Measurements from ENCODE around the gene FDXACB1.
"Not testable (repeated sequence)": the region's sequence is repeated elsewhere in the genome, so short reads cannot be mapped to it uniquely, and the experiment has no call there.

Gene FDXACB1

GRCh38 chr11:111909378-111909777 lies 30.4 kb upstream of the FDXACB1 start:
- DNase-seq = no peak

GRCh38 chr11:111908639-111909305 lies 29.8 kb upstream of the FDXACB1 start:
- no peak for DNase-seq

- DNase-seq = no peak
These were observed 27.7 kb upstream of the FDXACB1 start for GRCh38 chr11:111906680-111907079.

- DNase-seq = no peak
These were observed 26.4 kb upstream of the FDXACB1 start for GRCh38 chr11:111905411-111905810.

- DNase-seq = no peak
These were observed 7.9 kb upstream of the FDXACB1 start for GRCh38 chr11:111886844-111887243.

- no peak for DNase-seq
These were observed 7.1 kb upstream of the FDXACB1 start for GRCh38 chr11:111886032-111886431.

GRCh38 chr11:111885053-111885452 lies 6.1 kb upstream of the FDXACB1 start:
- not testable (repeated sequence) for DNase-seq

GRCh38 chr11:111882202-111882601 lies 3.2 kb upstream of the FDXACB1 start:
- DNase-seq = no peak

- DNase-seq = no peak
These were observed 634 bp upstream of the FDXACB1 start for GRCh38 chr11:111879637-111879960.

GRCh38 chr11:111878385-111878848 lies 548 bp downstream of the FDXACB1 start:
- peak; percentile 47 for DNase-seq

- DNase-seq = no peak
These were observed 7.2 kb downstream of the FDXACB1 start for GRCh38 chr11:111871693-111872161.

- peak; percentile 52 for DNase-seq
These were observed 7.9 kb downstream of the FDXACB1 start, which contains the start of gene ALG9 for GRCh38 chr11:111870886-111871692. TSS of gene ALG9 (minus strand) at chr11:111871581. CDS start at chr11:111871482, 99 bp downstream.

- DNase-seq = no peak
These were observed 8.5 kb downstream of the FDXACB1 start for GRCh38 chr11:111870522-111870885.

- no peak for DNase-seq
These were observed 8.9 kb downstream of the FDXACB1 start for GRCh38 chr11:111870113-111870512.

- DNase-seq = no peak
These were observed 18.7 kb downstream of the FDXACB1 start for GRCh38 chr11:111860257-111860656.

GRCh38 chr11:111855506-111855905 lies 23.5 kb downstream of the FDXACB1 start:
- DNase-seq = no peak

GRCh38 chr11:111852103-111852502 lies 26.9 kb downstream of the FDXACB1 start:
- no peak for DNase-seq

GRCh38 chr11:111851636-111852035 lies 27.3 kb downstream of the FDXACB1 start:
- no peak for DNase-seq

GRCh38 chr11:111851067-111851466 lies 27.9 kb downstream of the FDXACB1 start:
- no peak for DNase-seq

GRCh38 chr11:111849631-111850030 lies 29.3 kb downstream of the FDXACB1 start:
- no peak for DNase-seq

GRCh38 chr11:111846636-111847035 lies 32.3 kb downstream of the FDXACB1 start:
- DNase-seq = no peak

GRCh38 chr11:111846063-111846462 lies 32.9 kb downstream of the FDXACB1 start:
- no peak for DNase-seq

- DNase-seq = no peak
These were observed 33.5 kb downstream of the FDXACB1 start for GRCh38 chr11:111845276-111846028.

Data from NCI-H1417 treated with DMSO at 0.1 percent for 48 hours (cell line).